H1 (cell line): ENCODE measurements around the gene HSPBAP1. TPM values are rescaled to one million over a fixed set of nuclear protein-coding genes. Genes with fewer than 3 reads are reported as not detected.

Experiments
- GABPA ChIP-seq: IDR thresholded peaks from 2 replicates; pipeline ENCODE4 v1.6.1; 2011; ENCODE audit warnings: mild to moderate bottlenecking, low read length, moderate library complexity, borderline replicate concordance; ENCODE audit not compliant: insufficient read depth
- GTF2F1 ChIP-seq: IDR thresholded peaks from 2 replicates; pipeline ENCODE4 v1.6.1; 2012; ENCODE audit warnings: low read depth, low read length, improper control_type of control experiment, borderline replicate concordance
- RAD21 ChIP-seq, 2 experiments: IDR thresholded peaks in 1 of 2; conservative IDR thresholded peaks in 1 of 2; 2 replicates each; pipeline ENCODE4 v1.6.1; 2011; ENCODE audit warnings: low read depth in 2 of 2, low read length in 2 of 2, improper control_type of control experiment in 1 of 2, inconsistent platforms in 1 of 2, mild to moderate bottlenecking in 1 of 2, moderate library complexity in 1 of 2
- SIN3A ChIP-seq, 2 experiments: IDR thresholded peaks in 1 of 2; conservative IDR thresholded peaks in 1 of 2; 2 replicates each; pipeline ENCODE4 v1.6.1; 2011 to 2012; ENCODE audit warnings: low read length in 2 of 2, improper control_type of control experiment in 1 of 2, low read depth in 1 of 2, mild to moderate bottlenecking in 1 of 2
- SIRT6 ChIP-seq: IDR thresholded peaks from one replicate; pipeline ENCODE4 v1.7.1; 2012; ENCODE audit warnings: low read length, inconsistent platforms
- SUZ12 ChIP-seq: fragments of 200-600 bp; sonication (generic); IDR thresholded peaks from 2 replicates; pipeline ENCODE4 v1.6.1; 2012; ENCODE audit warnings: mild to moderate bottlenecking, inconsistent platforms, low read length, moderate library complexity, mixed read lengths
- polyA plus RNA-seq, 7 experiments: library from polyadenylated mRNA; depleted of rRNA in 3 of 7; stranded (reverse) in 5 of 7; unstranded in 2 of 7; fragments of >200 nt in 5 of 7; fragments of 200-250 nt in 2 of 7; gene quantifications; 1 replicate in 5 of 7; 2 replicates in 1 of 7; 4 replicates in 1 of 7; pipeline versions ENCODE4 v1.2.1 to v1.2.3, GENCODE V29; 2011 to 2013; ENCODE audit warnings: missing spikeins in 2 of 7, mixed read lengths in 2 of 7
- total RNA-seq: library from RNA; stranded (reverse); fragmentation: NEBNext Ultra II Directional; extraction: Animal tissue kit (Norgen Biotek cat#: 25700); gene quantifications from 2 replicates; pipeline ENCODE4 v1.2.1, GENCODE V29; 2021
- TF ChIP-seq, protein P1 (sequence below): fragments of 300-600 bp; sonication (generic); IDR thresholded peaks from 2 replicates; pipeline ENCODE4 v1.7.1; 2012; ENCODE audit warnings: low read length, moderate library complexity, mild to moderate bottlenecking, inconsistent platforms; ENCODE audit not compliant: insufficient replicate concordance
- TF ChIP-seq, protein P2 (sequence below): IDR thresholded peaks from 2 replicates; pipeline ENCODE4 v1.6.1; 2012; ENCODE audit warnings: inconsistent platforms
- TF ChIP-seq, protein P3 (sequence below): IDR thresholded peaks from 2 replicates; pipeline ENCODE4 v1.6.1; 2011; ENCODE audit warnings: low read depth, mild to moderate bottlenecking, low read length; ENCODE audit not compliant: insufficient read depth

The HSPBAP1 gene
- total and polyA plus RNA-seq, 2 of the 8 experiments (the other 6 are each of a cell fraction or from before 2014, with no cell fraction given), result 7.5 to 8.3 TPM

GRCh38 chr3:122727294-122727693, 66.3 kb downstream of the HSPBAP1 start (continued):
- TF ChIP-seq, protein P1, sequence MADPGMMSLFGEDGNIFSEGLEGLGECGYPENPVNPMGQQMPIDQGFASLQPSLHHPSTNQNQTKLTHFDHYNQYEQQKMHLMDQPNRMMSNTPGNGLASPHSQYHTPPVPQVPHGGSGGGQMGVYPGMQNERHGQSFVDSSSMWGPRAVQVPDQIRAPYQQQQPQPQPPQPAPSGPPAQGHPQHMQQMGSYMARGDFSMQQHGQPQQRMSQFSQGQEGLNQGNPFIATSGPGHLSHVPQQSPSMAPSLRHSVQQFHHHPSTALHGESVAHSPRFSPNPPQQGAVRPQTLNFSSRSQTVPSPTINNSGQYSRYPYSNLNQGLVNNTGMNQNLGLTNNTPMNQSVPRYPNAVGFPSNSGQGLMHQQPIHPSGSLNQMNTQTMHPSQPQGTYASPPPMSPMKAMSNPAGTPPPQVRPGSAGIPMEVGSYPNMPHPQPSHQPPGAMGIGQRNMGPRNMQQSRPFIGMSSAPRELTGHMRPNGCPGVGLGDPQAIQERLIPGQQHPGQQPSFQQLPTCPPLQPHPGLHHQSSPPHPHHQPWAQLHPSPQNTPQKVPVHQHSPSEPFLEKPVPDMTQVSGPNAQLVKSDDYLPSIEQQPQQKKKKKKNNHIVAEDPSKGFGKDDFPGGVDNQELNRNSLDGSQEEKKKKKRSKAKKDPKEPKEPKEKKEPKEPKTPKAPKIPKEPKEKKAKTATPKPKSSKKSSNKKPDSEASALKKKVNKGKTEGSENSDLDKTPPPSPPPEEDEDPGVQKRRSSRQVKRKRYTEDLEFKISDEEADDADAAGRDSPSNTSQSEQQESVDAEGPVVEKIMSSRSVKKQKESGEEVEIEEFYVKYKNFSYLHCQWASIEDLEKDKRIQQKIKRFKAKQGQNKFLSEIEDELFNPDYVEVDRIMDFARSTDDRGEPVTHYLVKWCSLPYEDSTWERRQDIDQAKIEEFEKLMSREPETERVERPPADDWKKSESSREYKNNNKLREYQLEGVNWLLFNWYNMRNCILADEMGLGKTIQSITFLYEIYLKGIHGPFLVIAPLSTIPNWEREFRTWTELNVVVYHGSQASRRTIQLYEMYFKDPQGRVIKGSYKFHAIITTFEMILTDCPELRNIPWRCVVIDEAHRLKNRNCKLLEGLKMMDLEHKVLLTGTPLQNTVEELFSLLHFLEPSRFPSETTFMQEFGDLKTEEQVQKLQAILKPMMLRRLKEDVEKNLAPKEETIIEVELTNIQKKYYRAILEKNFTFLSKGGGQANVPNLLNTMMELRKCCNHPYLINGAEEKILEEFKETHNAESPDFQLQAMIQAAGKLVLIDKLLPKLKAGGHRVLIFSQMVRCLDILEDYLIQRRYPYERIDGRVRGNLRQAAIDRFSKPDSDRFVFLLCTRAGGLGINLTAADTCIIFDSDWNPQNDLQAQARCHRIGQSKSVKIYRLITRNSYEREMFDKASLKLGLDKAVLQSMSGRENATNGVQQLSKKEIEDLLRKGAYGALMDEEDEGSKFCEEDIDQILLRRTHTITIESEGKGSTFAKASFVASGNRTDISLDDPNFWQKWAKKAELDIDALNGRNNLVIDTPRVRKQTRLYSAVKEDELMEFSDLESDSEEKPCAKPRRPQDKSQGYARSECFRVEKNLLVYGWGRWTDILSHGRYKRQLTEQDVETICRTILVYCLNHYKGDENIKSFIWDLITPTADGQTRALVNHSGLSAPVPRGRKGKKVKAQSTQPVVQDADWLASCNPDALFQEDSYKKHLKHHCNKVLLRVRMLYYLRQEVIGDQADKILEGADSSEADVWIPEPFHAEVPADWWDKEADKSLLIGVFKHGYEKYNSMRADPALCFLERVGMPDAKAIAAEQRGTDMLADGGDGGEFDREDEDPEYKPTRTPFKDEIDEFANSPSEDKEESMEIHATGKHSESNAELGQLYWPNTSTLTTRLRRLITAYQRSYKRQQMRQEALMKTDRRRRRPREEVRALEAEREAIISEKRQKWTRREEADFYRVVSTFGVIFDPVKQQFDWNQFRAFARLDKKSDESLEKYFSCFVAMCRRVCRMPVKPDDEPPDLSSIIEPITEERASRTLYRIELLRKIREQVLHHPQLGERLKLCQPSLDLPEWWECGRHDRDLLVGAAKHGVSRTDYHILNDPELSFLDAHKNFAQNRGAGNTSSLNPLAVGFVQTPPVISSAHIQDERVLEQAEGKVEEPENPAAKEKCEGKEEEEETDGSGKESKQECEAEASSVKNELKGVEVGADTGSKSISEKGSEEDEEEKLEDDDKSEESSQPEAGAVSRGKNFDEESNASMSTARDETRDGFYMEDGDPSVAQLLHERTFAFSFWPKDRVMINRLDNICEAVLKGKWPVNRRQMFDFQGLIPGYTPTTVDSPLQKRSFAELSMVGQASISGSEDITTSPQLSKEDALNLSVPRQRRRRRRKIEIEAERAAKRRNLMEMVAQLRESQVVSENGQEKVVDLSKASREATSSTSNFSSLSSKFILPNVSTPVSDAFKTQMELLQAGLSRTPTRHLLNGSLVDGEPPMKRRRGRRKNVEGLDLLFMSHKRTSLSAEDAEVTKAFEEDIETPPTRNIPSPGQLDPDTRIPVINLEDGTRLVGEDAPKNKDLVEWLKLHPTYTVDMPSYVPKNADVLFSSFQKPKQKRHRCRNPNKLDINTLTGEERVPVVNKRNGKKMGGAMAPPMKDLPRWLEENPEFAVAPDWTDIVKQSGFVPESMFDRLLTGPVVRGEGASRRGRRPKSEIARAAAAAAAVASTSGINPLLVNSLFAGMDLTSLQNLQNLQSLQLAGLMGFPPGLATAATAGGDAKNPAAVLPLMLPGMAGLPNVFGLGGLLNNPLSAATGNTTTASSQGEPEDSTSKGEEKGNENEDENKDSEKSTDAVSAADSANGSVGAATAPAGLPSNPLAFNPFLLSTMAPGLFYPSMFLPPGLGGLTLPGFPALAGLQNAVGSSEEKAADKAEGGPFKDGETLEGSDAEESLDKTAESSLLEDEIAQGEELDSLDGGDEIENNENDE, result no peak
- TF ChIP-seq, protein P2, sequence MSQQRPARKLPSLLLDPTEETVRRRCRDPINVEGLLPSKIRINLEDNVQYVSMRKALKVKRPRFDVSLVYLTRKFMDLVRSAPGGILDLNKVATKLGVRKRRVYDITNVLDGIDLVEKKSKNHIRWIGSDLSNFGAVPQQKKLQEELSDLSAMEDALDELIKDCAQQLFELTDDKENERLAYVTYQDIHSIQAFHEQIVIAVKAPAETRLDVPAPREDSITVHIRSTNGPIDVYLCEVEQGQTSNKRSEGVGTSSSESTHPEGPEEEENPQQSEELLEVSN, result no peak
- TF ChIP-seq GTF2F1 (no peak), RAD21 (IDR thresholded peaks at IDR 0.05 in 1 of 2, conservative IDR thresholded peaks at IDR 0.05 in 1 of 2; ENCODE audit: low read depth in 2 of 2, low read length in 2 of 2) (no peak), SIN3A (conservative IDR thresholded peaks at IDR 0.05 in 1 of 2, IDR thresholded peaks at IDR 0.05 in 1 of 2; ENCODE audit: low read depth in 1 of 2, low read length in 2 of 2) (no peak), SIRT6 (no peak), SUZ12 (no peak), GABPA (no peak)
- TF ChIP-seq, protein P3, sequence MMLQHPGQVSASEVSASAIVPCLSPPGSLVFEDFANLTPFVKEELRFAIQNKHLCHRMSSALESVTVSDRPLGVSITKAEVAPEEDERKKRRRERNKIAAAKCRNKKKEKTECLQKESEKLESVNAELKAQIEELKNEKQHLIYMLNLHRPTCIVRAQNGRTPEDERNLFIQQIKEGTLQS, result no peak
